MCF 10A (cell line): Measurements from ENCODE around the gene PDZRN3. TPM values are rescaled to one million over a fixed set of nuclear protein-coding genes. Genes with fewer than 3 reads are reported as not detected.

Source experiments
- BruUV-seq: library from RNA; stranded (reverse); fragments of 400-500 nt; replicated peaks from 2 replicates; lab custom pipeline; 2021; lab: Mats Ljungman, UMichigan
- CTCF ChIA-PET: fragments of 300-600 bp; sonication (Branson Sonifier 250); formaldehyde crosslinking; extraction: SDS; loops from one replicate; lab custom pipeline; 2021; ENCODE audit warnings: antibody characterized with exemption, inconsistent platforms; lab: Yijun Ruan, JAX
- POLR2A ChIA-PET: fragments of 300-600, 350-650 bp; sonication (Branson Sonifier 250); formaldehyde crosslinking; extraction: SDS; loops from one replicate; lab custom pipeline; 2020; ENCODE audit warnings: antibody characterized with exemption, inconsistent platforms; lab: Yijun Ruan, JAX
- DNase-seq: peaks from one replicate; pipeline ENCODE4 v3.0.0-alpha.2; 2018; ENCODE audit not compliant: unreplicated experiment
- H3K27ac Mint-ChIP-seq: one replicate; pipeline ENCODE4 v1.8.0; 2022; ENCODE audit warnings: mild to moderate bottlenecking, low read depth, mixed read lengths; ENCODE audit not compliant: unreplicated experiment
- H3K27me3 Mint-ChIP-seq: one replicate; pipeline ENCODE4 v1.8.0; 2022; ENCODE audit warnings: mixed read lengths; ENCODE audit not compliant: insufficient read depth, unreplicated experiment
- H3K36me3 Mint-ChIP-seq: one replicate; pipeline ENCODE4 v1.8.0; 2022; ENCODE audit warnings: mild to moderate bottlenecking, moderate library complexity, mixed read lengths; ENCODE audit not compliant: insufficient read depth, unreplicated experiment
- H3K4me1 Mint-ChIP-seq: one replicate; pipeline ENCODE4 v1.8.0; 2022; ENCODE audit warnings: mixed read lengths; ENCODE audit not compliant: insufficient read depth, unreplicated experiment
- H3K4me3 Mint-ChIP-seq: one replicate; pipeline ENCODE4 v1.8.0; 2022; ENCODE audit warnings: mild to moderate bottlenecking, moderate library complexity, mixed read lengths; ENCODE audit not compliant: unreplicated experiment
- H3K9me3 Mint-ChIP-seq: one replicate; pipeline ENCODE4 v1.8.0; 2022; ENCODE audit warnings: mixed read lengths; ENCODE audit not compliant: unreplicated experiment
- CTCF ChIP-seq: fragments of 200-600 bp; IDR thresholded peaks from one replicate; pipeline ENCODE4 v1.8.0; 2022; ENCODE audit warnings: antibody characterized with exemption, mild to moderate bottlenecking; ENCODE audit not compliant: unreplicated experiment
- intact Hi-C: fragments of 100-400 bp; cut with micrococcal nuclease; formaldehyde crosslinking; loops from 2 replicates; pipeline ENCODE4 v1.14.1; 2022
- total RNA-seq: library from RNA; stranded (reverse); gene quantifications from 2 replicates; pipeline ENCODE4 v1.2.3, GENCODE V29; 2022

Gene PDZRN3
- total RNA-seq, 1 experiment from 2014 or later, result not detected

- intact Hi-C loops, result no loop called here
- H3K27ac Mint-ChIP-seq, result no peak overlapping the region
- TF ChIP-seq CTCF, result no peak
- CTCF ChIA-PET, result interaction anchor here (0.5 to 10.3 kb wide), 2 partner anchors 328 to 726 kb away, joined by 3 to 135 read pairs; no protein-coding TSS in a partner anchor
- no peak overlapping the region for H3K4me3 Mint-ChIP-seq
- no peaks in the 10 kb centered on the region for H3K9me3 Mint-ChIP-seq
- no peaks in the 10 kb centered on the region for H3K36me3 Mint-ChIP-seq
- no TSS peak for BruUV-seq
- peaks cover 31% of the 10 kb centered on the region for H3K27me3 Mint-ChIP-seq
- no peaks in the 10 kb centered on the region for H3K4me1 Mint-ChIP-seq
- no peak for DNase-seq
- POLR2A ChIA-PET, result no interaction called here
Observed at GRCh38 chr3:73427048-73427706, 197.6 kb downstream of the PDZRN3 start.

- Mint-ChIP-seq H3K27me3 (peaks cover 31% of the 10 kb centered on the region), H3K27ac (no peak overlapping the region), H3K36me3 (no peaks in the 10 kb centered on the region), H3K4me1 (no peaks in the 10 kb centered on the region), H3K4me3 (no peak overlapping the region), H3K9me3 (no peaks in the 10 kb centered on the region)
- POLR2A ChIA-PET, result no interaction called here
- no TSS peak for BruUV-seq
- no peak for TF ChIP-seq CTCF
- no peak for DNase-seq
- CTCF ChIA-PET, result interaction anchor here (10.3 kb wide), 1 partner anchor 328 kb away, joined by 135 read pairs; no protein-coding TSS in a partner anchor
- intact Hi-C loops, result no loop called here
Observed at GRCh38 chr3:73426606-73427005, 198.1 kb downstream of the PDZRN3 start.

- no TSS peak for BruUV-seq
- Mint-ChIP-seq H3K4me3 (no peak overlapping the region), H3K9me3 (no peaks in the 10 kb centered on the region), H3K4me1 (no peaks in the 10 kb centered on the region), H3K27ac (no peak overlapping the region), H3K27me3 (peaks cover 29% of the 10 kb centered on the region), H3K36me3 (no peaks in the 10 kb centered on the region)
- ChIA-PET POLR2A (no interaction called here), CTCF (interaction anchor here (1.3 kb wide), 1 partner anchor 9 kb away, joined by 4 read pairs; no protein-coding TSS in a partner anchor)
- DNase-seq, result no peak
- intact Hi-C loops, result no loop called here
- TF ChIP-seq CTCF, result no peak
Observed at GRCh38 chr3:73423116-73423515, 201.6 kb downstream of the PDZRN3 start.

GRCh38 chr3:73422571-73422970 is 202.2 kb downstream of the PDZRN3 start:
- POLR2A ChIA-PET, result interaction anchor here (0.7 kb wide), 1 partner anchor 332 kb away, joined by 3 read pairs; no protein-coding TSS in a partner anchor
- no peaks in the 10 kb centered on the region for H3K4me1 Mint-ChIP-seq
- no peak for DNase-seq
- no peak overlapping the region for H3K4me3 Mint-ChIP-seq
- no peak overlapping the region for H3K27ac Mint-ChIP-seq
- BruUV-seq, result no TSS peak
- CTCF ChIA-PET, result interaction anchor here (0.5 to 1.3 kb wide), 2 partner anchors 9 to 185 kb away, joined by 3 to 4 read pairs; no protein-coding TSS in a partner anchor
- TF ChIP-seq CTCF, result no peak
- no peaks in the 10 kb centered on the region for H3K36me3 Mint-ChIP-seq
- intact Hi-C loops, result no loop called here
- no peaks in the 10 kb centered on the region for H3K9me3 Mint-ChIP-seq
- H3K27me3 Mint-ChIP-seq, result peaks cover 29% of the 10 kb centered on the region
